DND-41 (cell line): ENCODE results near the gene NMUR1.

Source experiments
- ATAC-seq: fragments of 200-7000 bp; cut with Tn5 transposase; 3 replicates; pipeline ENCODE4 v1.9.1; 2021; ENCODE audit warnings: low read depth; ENCODE audit not compliant: insufficient read depth
- DNase-seq: peaks from one replicate; pipeline ENCODE4 v3.0.0-alpha.2; 2020
- H2AFZ ChIP-seq: 2 replicates; pipeline ENCODE4 v1.6.0; 2012; ENCODE audit warnings: low read depth, low read length
- H3K27ac ChIP-seq: 2 replicates; pipeline ENCODE4 v1.5.1; 2012; ENCODE audit warnings: low read length, inconsistent platforms
- H3K27me3 ChIP-seq: fragments of 200-600 bp; sonication (generic); 2 replicates; pipeline ENCODE4 v1.6.0; 2012; ENCODE audit warnings: low read length, mild to moderate bottlenecking, inconsistent platforms; ENCODE audit not compliant: insufficient read depth, poor library complexity
- H3K36me3 ChIP-seq: 2 replicates; pipeline ENCODE4 v1.5.1; 2012; ENCODE audit warnings: low read length, inconsistent platforms; ENCODE audit not compliant: insufficient read depth
- H3K4me1 ChIP-seq: 2 replicates; pipeline ENCODE4 v1.5.1; 2012; ENCODE audit warnings: mild to moderate bottlenecking, low read length; ENCODE audit not compliant: insufficient read depth
- H3K4me2 ChIP-seq: 2 replicates; pipeline ENCODE4 v1.6.0; 2012; ENCODE audit warnings: mild to moderate bottlenecking, moderate library complexity, low read length, inconsistent platforms; ENCODE audit not compliant: insufficient read depth
- H3K4me3 ChIP-seq, 2 experiments: fragments of 200-600 bp in 1 of 2; shearing (Covaris generic) in 1 of 2; 2 replicates each; pipeline ENCODE4 v1.5.1; 2012 to 2016; ENCODE audit warnings: inconsistent platforms in 2 of 2, low read length in 2 of 2, mild to moderate bottlenecking in 2 of 2, low read depth in 1 of 2, moderate library complexity in 1 of 2
- H3K79me2 ChIP-seq: 2 replicates; pipeline ENCODE4 v1.6.0; 2012; ENCODE audit warnings: low read length, inconsistent platforms; ENCODE audit not compliant: insufficient read depth
- H3K9ac ChIP-seq: 2 replicates; pipeline ENCODE4 v1.6.0; 2012; ENCODE audit warnings: low read depth, mild to moderate bottlenecking, inconsistent platforms, low read length, moderate library complexity
- H3K9me3 ChIP-seq: 2 replicates; pipeline ENCODE4 v1.5.1; 2012; ENCODE audit warnings: low read length, moderate library complexity, mild to moderate bottlenecking, inconsistent platforms; ENCODE audit not compliant: insufficient read depth, severe bottlenecking
- H4K20me1 ChIP-seq: 2 replicates; pipeline ENCODE4 v1.6.0; 2012; ENCODE audit warnings: low read length; ENCODE audit not compliant: insufficient read depth
- EZH2 ChIP-seq: IDR thresholded peaks from 3 replicates; pipeline ENCODE4 v1.6.1; 2012; ENCODE audit warnings: borderline replicate concordance, low read depth, mild to moderate bottlenecking, moderate library complexity, low read length, inconsistent platforms; ENCODE audit not compliant: severe bottlenecking
- TF ChIP-seq, protein P1 (sequence below): IDR thresholded peaks from 2 replicates; pipeline ENCODE4 v1.5.1; 2012; ENCODE audit warnings: borderline replicate concordance, low read length, moderate library complexity, mild to moderate bottlenecking; ENCODE audit not compliant: poor library complexity, severe bottlenecking; ENCODE audit errors: extremely low read depth

Gene NMUR1

DNA sequence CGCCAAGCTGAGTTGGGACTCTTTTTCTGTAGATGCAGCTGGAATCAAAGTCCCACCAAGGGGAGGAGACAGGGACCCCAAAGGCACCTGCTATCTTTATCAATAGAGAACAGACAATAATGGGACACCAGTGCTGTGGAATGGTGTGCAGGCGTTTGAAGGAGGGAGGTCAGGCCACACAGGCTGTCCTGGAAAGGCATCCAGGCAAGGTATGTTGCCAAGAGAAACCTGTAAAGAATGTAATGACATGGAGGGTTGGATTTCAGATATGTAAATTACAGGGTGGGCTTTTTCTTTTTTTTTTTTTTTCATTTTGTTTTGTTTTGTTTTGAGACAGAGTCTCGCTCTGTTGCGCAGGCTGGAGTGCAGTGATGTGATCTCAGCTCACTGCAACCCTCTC, 9.7 kb upstream of the NMUR1 start:
- Histone ChIP-seq H3K9me3 (peaks cover 9% of the 10 kb centered on the region), H3K4me2 (no peak overlapping the region), H3K27ac (no peak overlapping the region), H3K4me3 (no peak overlapping the region), H2AFZ (no peak overlapping the region), H3K79me2 (no peaks in the 10 kb centered on the region), H3K27me3 (no peaks in the 10 kb centered on the region), H4K20me1 (no peaks in the 10 kb centered on the region), H3K36me3 (no peaks in the 10 kb centered on the region), H3K4me1 (peaks cover 14% of the 10 kb centered on the region), H3K9ac (no peak overlapping the region)
- no peak for DNase-seq
- peak; percentile 49; the same call in 2 of the 3 replicates for ATAC-seq
- TF ChIP-seq, protein P1, sequence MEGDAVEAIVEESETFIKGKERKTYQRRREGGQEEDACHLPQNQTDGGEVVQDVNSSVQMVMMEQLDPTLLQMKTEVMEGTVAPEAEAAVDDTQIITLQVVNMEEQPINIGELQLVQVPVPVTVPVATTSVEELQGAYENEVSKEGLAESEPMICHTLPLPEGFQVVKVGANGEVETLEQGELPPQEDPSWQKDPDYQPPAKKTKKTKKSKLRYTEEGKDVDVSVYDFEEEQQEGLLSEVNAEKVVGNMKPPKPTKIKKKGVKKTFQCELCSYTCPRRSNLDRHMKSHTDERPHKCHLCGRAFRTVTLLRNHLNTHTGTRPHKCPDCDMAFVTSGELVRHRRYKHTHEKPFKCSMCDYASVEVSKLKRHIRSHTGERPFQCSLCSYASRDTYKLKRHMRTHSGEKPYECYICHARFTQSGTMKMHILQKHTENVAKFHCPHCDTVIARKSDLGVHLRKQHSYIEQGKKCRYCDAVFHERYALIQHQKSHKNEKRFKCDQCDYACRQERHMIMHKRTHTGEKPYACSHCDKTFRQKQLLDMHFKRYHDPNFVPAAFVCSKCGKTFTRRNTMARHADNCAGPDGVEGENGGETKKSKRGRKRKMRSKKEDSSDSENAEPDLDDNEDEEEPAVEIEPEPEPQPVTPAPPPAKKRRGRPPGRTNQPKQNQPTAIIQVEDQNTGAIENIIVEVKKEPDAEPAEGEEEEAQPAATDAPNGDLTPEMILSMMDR, result no peak
- TF ChIP-seq EZH2, result no peak

DNA sequence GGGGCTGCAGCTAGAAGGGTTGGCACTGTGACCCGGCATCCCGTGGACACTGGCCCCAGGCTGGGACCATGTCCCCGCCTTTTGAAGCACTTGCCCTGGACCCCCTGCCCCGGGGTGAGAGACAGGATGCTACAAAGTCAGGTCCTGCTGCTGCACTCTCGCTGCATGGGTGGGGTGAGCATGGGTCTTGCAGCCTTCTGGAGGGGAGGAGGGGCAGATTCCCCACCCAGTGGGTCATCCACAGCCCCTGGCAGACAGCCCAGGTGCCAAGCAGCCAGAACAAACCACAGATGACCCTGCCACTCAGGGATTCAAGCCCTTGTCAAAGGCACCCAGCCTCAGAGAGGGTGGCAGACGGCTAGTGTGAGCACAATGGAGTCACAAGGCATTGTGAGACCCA, 5.7 kb upstream of the NMUR1 start:
- no peaks in the 10 kb centered on the region for H3K79me2 ChIP-seq
- H3K27me3 ChIP-seq, result no peaks in the 10 kb centered on the region
- TF ChIP-seq, protein P1, result no peak
- TF ChIP-seq EZH2, result no peak
- 0 out of 2 replicates have a peak, but pooled peaks cover 7% of the 10 kb centered on the region for H3K4me1 ChIP-seq
- no peaks in the 10 kb centered on the region for H4K20me1 ChIP-seq
- no peak overlapping the region for H2AFZ ChIP-seq
- no peaks in the 10 kb centered on the region for H3K9me3 ChIP-seq
- no peaks in the 10 kb centered on the region for H3K36me3 ChIP-seq
- DNase-seq (no peak), ATAC-seq (no peak)
- no peak overlapping the region for H3K27ac ChIP-seq
- H3K9ac ChIP-seq, result no peak overlapping the region
- H3K4me2 ChIP-seq, result no peak overlapping the region
- no peak overlapping the region for H3K4me3 ChIP-seq

DNA sequence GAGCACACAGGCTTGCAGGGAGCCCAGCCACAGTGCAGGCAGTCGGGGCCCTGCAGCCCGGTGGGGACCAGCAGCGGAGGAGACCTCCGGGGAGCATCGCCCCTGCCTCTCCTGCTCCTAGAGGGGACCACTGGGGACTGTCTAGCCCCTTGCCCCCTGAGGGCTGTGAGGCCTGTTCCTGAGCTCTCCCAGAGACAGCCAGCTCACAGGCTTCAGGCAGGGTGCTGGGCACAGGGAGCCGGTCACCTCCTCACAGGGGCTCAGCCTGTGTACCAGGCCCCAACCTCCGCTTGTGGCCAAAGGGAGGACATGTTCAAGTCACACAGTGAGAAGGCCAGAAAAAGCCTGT, 3.5 kb upstream of the NMUR1 start:
- TF ChIP-seq EZH2, result no peak
- TF ChIP-seq, protein P1, result no peak
- H3K9ac ChIP-seq, result no peak overlapping the region
- no peak overlapping the region for H3K27ac ChIP-seq
- H3K27me3 ChIP-seq, result no peaks in the 10 kb centered on the region
- no peaks in the 10 kb centered on the region for H3K9me3 ChIP-seq
- DNase-seq (no peak), ATAC-seq (no peak)
- no peaks in the 10 kb centered on the region for H3K79me2 ChIP-seq
- no peak overlapping the region for H2AFZ ChIP-seq
- no peak overlapping the region for H3K4me2 ChIP-seq
- H4K20me1 ChIP-seq, result no peaks in the 10 kb centered on the region
- H3K4me1 ChIP-seq, result no peaks in the 10 kb centered on the region
- H3K4me3 ChIP-seq, result no peak overlapping the region
- no peaks in the 10 kb centered on the region for H3K36me3 ChIP-seq
